GM18502 (cell line): ENCODE data around the gene ANGPT4.

Experiments
- ATAC-seq: cut with Tn5 transposase; IDR thresholded peaks from one replicate; pipeline ENCODE4 v1.9.1; 2021; ENCODE audit warnings: mild to moderate bottlenecking; ENCODE audit not compliant: unreplicated experiment, poor library complexity

Gene ANGPT4

DNA sequence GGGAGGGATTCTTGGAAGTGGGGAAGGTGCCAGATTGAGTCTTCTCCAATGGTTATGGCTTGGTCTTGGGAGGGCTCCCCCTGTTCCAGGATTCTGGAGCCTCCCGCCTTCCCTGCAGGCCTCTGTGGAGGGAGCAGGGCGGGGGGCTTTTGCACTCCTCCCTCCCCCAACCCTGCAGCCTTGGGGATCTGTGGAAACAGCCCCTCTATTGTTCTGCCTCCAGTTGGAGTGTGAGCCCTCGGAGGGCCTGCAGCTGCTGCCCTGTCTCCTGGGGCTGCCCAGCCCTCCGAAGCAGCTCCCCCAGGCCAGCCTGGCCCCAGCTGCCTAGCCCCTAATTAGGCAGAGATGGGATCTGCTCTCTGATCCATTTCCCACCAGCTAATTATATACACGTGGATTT lies 67.9 kb downstream of the ANGPT4 start:
- ATAC-seq = no peak

DNA sequence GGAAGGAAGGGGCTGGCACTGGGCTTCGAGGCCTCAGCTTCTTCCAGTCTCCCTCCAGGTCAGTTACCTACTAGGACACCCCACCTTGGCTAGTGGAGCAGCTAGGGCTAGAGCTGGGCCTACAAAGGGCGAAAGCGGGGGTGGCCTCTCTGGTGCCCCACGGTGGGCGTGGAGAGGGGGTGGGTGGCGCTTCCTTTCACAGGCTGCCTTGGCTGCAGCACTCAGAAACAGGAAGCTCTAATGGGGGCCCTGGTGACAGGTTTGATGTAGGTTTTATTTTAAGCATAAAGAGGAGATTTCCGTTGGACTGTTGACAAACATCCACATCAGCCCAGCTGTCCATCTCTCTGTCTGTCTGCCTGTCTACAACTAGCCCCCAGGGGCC lies 69.2 kb downstream of the ANGPT4 start:
- no peak for ATAC-seq

DNA sequence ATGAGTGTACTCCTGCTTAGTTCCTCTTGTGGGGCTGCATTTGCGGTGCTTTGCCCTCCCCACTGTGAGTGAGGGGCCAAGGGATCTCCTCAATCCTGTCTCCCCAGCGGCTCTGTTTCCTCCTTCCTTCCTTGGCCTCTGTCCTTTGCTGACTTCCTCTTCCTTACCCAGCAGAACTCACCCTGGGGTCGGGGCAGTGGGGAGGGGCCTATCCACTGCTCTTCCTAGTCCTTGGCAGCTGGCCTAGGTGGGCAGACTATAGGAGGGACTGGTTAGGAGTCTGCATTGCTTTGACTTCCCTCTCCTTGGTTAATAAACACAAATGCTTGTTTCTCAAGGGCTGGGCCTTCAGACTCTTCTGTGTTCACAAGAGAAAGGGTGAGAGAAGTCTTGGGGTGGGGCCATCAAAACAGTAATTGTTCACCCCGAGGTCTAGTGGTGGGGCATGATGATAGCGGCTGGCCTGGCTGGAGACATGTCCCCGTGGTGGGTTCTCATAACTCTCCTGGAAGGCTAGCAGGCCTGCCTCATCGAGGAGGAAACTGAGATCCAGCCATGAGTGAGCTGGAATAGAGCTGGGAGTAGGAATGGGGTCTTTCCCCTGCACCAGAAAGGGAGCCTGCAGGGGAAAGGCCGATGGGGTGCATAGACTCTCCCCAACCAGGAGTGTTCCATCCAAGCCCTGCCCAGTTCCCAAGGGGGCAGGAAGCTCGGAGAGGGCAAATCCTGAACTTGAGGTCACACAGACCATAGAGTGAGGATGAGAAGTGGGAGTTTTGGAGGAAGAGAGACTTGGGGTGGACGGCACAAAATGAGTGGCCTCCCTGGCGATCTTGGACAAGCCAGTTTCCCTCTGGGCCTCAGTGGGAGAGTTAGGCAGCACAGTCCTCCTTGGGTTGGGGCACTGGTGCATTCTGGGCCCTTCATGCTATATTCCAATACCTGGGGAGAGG lies 69.9 kb downstream of the ANGPT4 start:
- ATAC-seq = no peak

DNA sequence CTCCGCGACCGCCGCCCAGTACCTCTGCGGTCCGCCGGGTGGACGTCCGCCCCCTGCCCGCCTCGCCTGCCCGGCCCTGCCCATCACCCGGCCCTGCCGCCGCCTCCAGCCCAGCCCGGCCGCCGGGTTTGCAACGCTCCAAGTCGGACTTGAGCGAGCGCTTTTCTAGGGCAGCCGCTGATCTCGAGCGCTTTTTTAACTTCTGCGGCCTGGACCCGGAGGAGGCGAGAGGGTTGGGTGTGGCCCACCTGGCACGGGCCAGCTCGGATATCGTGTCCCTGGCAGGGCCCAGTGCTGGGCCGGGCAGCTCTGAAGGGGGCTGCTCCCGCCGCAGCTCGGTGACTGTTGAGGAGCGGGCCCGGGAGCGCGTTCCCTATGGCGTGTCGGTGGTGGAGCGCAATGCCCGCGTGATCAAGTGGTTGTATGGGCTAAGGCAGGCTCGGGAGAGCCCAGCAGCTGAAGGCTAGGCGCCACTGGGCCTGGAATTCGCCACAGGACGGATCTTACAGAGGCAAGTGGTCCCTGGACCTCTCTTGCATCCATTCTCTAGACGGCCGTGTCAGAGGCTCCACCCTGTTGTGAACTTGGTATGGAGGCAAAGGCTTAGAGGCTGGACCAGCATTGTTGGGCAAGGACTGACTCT lies 70.8 kb downstream of the ANGPT4 start:
- no peak for ATAC-seq

DNA sequence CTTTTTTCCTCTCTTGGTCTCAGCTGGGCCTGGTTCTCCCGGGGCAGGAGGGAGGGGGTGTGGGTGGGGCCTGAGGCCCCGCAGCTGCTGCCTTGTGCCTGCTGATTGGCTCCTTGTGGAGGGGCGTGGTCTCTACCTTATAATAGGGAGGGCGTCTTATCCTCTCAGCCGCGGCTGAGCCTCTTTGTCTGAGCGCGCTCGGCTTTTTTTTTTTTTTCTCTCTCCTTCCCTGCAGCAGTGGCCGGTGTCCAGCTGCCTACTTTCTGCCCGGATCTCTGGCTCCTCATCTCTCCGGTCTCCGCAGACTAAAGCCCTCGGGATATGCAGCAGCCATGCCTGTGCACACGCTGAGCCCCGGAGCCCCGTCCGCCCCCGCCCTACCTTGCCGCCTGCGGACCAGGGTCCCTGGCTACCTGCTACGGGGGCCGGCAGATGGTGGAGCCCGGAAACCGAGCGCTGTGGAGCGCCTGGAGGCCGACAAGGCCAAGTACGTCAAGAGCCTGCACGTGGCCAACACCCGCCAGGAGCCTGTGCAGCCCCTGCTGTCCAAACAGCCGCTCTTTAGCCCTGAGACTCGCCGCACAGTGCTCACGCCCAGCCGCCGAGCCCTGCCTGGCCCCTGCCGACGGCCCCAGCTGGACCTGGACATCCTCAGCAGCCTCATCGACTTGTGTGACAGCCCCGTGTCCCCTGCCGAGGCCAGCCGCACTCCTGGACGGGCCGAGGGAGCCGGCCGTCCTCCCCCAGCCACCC lies 71.5 kb downstream of the ANGPT4 start:
- peak; percentile 96 for ATAC-seq

DNA sequence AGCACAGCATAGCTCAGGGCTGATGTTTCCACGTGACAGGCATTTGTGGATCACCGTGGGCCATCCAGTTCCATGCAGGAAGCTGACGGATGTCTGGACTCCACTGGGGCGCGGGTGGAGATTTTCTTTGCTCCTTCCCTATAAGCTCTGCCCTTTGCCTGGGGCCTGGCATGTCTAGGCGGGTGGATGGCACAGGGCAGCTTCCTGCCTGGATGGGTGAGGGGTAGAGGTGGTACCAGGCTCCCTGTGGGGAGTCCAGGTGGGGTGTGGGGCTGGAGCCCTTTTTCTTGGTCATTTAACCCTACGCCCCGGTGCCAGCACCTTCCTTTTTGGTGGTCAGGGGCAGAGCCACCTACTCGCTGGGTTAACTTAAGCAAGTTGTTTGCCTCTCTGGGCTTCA lies 72.2 kb downstream of the ANGPT4 start:
- no peak for ATAC-seq

DNA sequence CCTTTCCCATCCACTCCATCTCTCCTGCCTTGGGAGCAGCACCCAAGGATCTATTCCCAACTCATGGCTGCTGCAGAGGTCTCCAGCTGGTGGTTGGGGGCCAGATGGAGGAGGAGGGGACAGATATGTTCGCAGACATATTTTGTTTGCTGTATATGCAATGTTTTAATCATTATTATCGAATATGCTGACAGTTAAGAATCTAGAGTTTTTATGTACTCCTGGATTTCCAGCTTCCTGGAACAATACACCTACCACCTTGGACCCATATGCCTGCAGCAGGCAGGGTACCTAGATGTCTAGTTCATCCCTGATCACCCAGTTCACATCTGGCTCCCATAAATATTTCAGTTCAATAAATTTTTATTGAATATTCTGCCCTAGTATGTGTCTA lies 73.6 kb downstream of the ANGPT4 start:
- no peak for ATAC-seq

DNA sequence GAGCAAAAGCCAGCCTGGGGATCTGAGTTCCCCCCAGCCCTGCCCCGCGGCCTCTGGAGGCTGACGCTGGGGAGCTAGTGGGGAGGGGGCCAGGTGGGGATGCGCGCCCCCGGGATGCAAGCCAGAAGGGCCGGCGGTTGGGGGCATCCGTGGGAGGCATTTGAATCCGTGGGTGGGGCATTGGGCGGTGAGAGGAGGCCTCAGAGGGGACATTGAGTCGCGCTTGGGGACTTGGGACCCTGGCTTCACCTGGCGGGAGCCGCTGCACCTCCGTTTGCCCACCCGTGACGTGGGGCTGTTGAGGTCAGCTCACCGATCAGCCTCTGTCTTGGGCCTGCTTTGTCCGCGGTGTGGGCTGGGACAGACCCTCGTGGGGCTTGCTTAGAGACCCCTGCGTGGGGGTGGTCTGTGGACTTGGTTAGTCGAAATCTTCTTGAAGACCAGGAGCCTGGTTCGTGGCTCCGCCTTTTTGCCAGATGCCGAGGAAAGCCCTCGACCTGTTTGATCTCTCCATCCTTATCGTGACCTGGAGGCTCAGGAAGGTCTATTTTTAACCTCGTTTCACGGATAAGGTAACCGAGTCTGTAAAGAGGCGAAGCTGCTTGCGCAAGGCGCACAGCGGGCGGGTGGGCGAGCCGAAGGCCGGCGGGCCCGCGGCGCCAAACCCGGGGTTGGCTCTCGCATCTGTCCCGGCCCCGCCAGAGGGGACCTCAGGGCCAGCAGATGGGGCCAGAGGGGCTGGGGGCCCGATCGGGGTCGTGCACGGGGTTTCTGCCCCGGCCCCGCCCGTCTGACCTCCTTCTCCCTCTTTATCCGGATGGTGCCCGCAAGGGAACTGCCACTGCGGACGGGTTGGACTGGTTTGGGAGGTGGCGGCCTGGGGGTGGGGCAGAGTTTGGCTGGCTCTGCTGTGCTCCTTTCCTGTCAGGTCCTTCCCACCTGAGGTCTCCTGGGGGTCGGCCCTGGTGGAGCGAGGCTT lies 74.3 kb downstream of the ANGPT4 start:
- no peak for ATAC-seq

DNA sequence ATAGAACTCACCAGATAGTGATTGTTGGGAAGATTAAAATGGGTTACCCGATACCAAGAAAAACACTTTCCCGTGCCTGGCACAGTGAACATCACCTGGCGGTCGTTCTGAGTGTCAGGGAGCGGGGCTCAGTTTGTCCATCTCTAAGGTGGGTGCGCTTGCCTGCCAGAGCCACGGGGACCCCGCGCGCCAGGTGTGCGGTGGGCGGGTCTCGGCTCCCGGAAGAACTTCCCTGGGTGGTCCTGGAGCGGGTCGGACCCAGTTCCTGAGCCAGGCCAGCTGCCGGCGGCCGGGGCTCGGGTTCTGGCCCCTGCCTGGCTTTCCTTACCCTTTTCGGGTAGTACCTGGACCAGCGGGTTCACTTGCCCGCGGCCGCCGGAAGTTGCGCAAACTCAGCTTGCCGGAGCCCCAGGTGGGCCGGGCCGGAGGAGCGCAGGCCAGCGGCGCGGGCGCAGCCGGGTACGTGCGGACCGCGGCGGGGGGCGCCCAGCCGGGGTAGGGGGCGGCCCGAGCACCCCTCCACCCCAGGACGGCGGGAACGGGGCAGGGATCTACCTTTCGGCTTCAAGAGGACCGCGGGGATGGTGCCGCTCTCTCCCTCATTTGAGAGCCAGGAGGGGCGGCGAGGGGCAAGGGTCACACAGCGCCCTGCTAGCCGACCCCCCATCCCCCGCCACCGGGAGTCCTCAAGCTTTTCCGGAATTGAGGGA lies 75.1 kb downstream of the ANGPT4 start:
- no peak for ATAC-seq

DNA sequence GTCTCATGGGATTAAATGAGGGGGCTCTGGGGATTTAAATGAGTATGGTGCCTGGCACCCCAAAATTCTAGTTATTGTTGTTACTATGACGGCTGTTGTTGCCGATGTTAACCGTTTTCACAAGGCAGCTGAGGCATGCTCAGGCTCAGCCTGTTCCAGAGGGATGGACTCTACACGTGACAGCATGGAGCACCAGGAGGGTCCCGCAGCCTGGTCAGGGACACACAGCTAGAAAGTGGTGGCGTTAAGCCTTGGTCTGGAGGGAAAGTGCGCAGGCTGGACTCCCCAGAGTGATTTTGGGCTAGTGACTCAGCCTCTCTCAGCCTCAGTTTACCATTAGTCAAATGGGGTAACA lies 75.7 kb downstream of the ANGPT4 start:
- ATAC-seq = no peak

DNA sequence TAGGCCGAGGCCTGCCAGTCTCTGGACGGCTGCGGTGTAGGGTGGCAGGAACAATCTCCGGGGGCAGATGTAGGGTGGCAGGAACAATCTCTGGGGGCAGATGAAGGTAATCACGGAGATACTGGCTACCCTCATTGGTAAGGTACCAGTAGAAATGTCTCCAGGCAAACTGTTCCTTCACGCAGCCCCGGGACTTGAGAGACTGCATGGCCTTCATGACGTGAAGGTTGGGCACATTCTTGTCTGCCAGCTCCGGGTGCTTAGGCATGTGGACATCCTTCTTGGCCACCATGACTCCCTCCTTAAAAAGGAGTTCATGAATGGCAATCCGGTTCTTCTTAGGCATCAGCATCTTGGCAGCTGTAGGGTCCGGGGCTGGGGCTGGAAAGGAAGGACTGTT lies 76.5 kb downstream of the ANGPT4 start:
- no peak for ATAC-seq

DNA sequence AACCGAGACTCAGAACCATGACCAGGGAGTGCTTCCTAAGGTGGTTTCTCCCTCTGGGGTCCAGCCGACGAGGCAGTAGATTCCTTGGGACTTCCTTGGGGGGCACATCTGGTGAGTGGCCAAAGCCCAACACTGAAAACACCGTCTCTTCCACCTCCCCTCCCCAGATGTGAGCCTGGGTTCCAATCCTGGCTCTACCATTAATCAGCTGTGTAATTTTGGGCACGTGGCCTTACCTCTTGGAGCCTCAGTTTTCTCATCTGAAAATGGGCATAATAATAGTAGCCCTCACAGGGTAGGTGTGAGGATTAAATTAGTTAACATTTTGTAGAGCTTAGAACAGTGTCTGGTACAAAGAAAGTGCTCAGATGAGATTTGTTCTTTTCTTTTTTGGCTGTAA lies 77.1 kb downstream of the ANGPT4 start:
- no peak for ATAC-seq

DNA sequence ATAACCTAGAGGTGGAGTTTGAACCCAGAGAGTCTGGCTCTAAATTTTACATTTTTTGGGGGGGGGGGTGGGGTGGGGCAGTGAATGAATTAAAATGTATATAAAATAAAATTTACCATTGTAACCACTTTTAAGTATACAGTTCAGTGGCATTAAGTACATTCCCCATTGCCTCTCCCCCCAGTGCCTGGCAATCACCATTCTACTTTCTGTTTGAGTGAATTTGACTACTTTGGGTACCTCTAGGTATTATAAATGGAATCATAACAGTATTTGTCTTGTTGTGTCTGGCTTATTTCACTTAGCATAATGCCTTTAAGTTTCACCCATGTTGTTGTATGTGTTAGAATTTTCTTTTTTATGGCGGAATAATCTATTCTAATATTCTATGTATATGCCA lies 79.9 kb downstream of the ANGPT4 start:
- ATAC-seq = no peak

DNA sequence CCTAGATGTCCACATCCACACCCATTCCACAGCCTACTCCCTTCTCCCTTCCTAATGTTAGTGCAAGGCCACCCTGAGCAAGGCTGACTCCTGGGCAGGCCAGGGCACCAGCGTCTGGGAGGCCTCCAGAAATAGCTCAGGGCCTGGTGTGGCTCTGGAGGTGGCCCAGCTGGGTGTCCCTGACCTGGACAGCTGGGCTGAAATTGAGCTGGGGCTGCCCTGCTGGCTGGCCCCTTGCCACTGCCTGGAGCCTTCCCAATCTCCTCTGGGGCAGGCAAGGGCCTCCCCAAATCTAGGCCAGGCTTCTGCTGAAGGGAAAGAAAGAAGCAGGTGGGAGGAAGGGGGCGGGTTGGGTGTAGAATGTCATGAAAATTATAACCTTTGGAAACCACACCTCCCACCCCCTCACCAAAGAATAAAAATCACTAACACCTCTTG lies 80.5 kb downstream of the ANGPT4 start:
- no peak for ATAC-seq

DNA sequence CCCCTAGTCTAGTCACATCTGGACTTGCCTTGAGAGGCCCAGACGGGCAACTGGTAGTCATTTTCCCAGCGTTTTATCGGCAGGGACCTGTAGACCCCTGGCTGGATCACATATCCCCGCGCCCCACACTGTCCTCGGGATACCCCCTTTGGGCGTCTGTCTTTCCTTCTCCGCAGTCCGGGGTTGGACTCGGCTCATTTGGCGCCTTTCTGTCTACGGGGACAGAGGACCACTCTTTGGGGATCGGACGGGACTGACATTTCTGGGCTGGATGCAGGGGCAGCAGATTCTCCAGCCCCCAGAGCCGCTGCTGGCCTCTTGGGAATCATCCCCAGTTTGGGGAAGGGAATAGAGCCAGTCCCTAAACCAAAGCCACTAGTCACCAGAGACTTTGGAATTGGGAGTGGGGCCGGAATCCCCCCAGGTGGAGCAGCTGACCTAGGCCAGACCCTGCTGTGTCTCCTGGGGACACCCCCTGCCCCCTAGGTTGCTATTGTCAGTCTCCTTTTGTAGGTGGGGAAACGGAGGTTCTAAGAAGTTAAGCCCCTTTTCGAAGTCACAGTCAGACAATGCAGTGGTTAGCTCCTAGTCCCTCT lies 81.9 kb downstream of the ANGPT4 start:
- ATAC-seq = no peak

DNA sequence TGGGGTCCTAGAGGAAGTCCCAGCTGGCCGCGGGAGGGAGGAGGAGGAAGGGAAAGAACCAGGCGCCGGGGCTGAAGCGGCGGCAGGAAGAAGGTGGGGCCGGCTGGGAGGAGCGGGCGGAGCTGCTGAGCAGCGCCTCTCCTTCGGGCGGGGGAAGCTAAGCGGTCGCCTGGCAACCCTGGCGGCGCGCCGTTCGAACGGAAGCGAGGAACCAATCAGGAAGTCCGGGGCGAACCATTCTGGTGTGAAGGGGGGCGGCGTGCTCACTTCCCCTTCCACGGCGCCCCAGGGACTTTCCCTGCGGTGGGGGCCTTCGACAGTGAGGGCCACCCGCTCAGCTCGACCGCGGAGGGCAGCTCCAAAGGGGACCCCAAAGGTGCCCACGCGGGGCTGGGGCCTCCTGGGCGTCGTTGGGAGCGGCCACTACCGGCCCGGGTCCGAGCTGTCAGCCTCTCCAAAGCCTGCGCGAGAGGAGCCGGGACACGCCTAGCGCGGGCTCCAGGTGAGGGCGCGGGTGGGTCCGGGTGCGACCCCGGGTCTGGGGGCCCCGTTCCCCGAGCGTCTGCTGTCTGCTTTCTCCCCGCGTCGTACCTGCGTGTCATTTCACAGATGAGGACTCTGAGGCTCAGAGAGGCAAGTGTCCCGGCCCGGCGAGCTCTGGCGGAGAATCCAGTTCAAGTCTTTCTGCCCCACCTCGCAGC lies 82.5 kb downstream of the ANGPT4 start, which contains the start of gene FAM110A:
FAM110A (plus strand) TSS at position 266 of the 701 bp plus-strand sequence. CDS start 11,090 bp downstream, outside the sequence.
- ATAC-seq = peak; percentile 93

DNA sequence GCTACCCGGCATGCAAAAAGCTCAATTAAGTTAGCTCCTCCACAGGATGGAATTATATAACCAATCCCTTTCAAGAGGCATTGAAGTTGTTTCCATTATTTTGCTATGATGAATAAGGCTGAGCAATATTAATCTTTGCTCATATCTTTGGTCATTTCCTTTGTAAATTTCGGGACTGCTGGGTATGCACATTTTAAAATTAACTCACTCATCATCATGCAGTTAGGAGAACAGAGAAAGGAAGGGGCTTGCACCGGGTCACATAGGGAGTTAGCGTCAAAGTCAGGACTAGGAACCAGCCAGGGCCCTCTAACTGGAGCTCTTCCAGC lies 83.0 kb downstream of the ANGPT4 start:
- ATAC-seq = no peak

DNA sequence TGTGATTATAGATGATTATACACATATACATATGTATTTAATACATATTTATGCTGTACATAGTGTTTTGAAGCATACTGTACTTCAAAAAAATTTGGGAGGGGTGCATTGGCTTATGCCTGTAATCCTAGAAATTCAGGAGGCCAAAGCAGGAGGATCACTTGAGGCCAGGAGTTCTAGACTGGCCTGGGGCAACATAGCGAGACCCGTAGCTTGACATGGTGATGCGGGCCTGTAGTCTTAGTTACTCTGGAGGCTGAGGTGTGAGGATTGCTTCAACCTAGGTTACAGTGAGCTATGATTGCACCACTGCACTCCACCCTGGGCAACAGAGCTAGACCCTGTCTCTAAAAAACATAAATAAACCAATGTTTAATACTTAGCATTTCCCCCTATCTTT lies 84.2 kb downstream of the ANGPT4 start:
- no peak for ATAC-seq
